HG03432 (cell line): ENCODE data around the gene ADSS2.

Experiments
- ATAC-seq: cut with Tn5 transposase; IDR thresholded peaks from one replicate; pipeline ENCODE4 v1.9.1; 2021; ENCODE audit warnings: mild to moderate bottlenecking, moderate library complexity; ENCODE audit not compliant: unreplicated experiment

The ADSS2 gene

DNA sequence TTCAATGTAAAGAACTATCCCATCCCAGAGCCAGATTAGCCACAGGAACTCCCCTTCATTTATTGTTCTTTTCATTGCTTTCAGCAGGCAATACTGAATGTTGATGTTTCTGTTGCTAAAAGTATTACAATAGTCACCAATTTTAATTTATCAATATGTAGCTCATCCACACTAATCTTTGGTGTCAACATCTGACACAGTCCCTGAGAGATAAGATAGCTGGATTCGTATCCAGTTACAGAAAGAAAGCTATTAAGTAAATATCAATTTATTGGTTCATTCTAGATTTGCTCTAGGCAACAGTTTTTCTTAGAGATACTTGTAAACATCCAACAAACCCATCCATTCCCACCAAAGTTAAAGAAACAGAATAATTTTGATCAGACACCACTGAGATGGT, 4.7 kb downstream of the ADSS2 start:
- ATAC-seq, result no peak

DNA sequence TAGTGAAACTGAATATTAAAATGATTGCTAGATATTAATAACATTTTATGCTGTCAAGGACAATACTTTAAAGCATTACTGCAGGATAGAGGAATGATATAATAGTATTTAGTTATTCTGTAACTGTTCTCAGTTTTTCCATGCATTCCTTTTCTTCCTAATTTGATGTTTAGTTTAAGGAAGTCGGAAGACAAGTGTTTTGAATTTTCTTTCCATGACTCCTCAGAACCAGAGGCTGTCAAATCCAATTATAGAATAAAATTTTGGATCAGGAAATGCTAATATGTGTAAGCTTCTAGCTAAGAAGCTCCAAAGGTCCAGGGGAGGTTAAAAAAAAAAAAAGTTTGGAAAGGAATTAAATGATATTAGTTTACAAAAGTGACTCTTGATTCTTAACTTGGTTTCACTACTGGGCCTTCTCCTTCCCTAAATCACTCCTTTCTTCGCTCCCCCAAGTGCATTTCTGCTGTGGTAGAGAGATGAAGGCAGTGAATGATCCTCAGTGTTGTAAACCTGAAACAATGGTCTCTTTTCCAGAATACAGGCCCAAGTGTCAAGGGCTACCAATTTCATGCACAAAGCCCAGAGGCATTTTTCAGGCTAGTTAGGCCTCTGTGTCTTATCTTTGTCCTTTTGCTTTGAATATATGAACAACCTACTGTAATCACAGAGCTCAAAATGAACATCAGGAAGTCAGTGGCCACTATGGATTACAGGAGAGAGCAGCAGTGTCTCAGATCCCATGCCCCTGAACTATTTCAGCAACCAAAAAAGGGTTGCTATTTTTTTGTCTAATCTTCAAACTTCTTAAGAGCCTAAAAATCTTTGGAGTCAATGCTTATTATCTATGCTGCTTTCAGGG, 6.2 kb downstream of the ADSS2 start:
- no peak for ATAC-seq

DNA sequence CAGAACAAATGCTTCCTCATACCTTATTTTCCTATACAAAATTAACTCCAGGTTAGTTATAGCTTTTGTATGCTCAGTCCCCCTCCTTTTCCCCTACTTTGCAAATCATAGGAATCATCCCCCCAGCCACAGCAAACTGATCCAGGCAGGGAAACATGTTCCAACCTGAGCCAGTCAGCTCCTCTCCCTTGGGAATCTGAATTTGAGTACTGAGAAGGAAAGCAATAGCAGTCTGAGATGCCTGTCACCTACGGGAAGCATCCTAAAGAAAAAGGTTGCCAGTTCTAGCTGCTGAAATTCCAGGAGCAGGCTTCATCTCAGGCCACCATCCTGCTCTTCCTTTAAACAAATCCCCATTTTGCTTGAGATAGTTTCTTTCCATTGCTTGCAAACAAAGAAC, 6.9 kb downstream of the ADSS2 start:
- ATAC-seq, result no peak

DNA sequence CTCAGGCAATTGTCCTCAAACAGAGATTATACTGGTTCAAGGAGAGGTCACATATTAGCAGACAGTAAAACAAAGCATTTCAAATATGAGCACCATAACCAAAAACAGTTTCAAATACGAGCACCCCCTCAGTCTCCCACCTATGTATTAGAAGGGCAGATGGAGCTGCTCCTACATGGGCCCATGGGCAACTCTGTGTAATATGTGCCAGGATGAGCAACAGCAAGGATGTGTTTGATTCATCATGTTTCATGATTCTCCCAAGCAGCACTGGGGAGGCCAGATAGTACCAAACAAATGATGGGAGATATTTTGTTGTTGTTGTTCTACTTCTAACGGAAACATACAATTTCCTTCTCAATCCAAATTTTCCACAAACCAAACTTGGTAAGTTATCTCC, 8.9 kb downstream of the ADSS2 start:
- no peak for ATAC-seq

DNA sequence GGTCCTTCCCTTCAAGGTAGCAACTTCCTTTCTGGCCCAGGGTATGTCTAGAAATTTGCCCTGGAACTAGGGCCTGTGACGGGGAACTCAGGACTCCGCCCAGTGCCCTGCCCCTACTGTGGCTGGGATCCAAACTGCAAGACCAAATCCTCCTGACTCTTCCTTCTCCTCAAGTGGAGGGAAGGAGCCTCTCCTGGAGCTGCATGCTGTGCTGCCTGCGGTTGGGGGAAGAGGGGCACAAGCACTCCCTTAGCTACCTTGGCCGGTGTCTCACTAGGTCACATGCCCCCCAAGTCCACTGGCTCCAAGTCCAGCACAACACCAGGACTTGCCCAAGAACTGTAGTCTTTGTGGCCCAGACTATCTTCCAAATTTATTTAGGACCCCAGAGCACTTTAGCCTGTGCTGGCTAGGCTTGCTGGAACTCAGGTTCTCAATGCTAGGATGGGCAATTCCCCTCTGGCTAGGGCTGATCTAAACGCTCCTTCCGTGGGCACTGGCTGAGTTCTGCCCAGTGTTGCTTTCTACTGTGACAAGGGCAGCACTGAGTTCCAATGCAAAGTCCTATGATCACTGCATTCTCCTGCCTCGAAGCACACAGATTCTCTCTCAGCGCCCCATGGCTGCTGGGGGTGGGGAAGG, 12.2 kb downstream of the ADSS2 start:
- ATAC-seq, result no peak

DNA sequence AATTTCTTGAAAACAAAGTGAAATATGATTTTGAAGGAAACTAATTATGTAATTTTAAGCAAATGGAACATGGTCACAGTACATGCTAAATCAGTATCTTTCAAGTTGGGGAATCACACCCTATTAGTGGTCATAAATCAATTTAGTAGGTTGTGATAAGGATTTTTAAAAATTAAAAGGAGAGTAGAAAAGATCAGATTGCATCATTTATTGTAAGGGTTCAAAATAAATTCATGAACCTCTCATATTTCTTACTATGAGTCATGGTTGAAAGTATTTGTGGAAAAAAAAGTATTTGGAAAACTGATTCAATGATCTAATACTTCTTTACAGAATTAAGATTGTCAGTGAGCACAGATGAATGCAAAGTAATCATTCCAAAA, 14.6 kb downstream of the ADSS2 start:
- no peak for ATAC-seq

DNA sequence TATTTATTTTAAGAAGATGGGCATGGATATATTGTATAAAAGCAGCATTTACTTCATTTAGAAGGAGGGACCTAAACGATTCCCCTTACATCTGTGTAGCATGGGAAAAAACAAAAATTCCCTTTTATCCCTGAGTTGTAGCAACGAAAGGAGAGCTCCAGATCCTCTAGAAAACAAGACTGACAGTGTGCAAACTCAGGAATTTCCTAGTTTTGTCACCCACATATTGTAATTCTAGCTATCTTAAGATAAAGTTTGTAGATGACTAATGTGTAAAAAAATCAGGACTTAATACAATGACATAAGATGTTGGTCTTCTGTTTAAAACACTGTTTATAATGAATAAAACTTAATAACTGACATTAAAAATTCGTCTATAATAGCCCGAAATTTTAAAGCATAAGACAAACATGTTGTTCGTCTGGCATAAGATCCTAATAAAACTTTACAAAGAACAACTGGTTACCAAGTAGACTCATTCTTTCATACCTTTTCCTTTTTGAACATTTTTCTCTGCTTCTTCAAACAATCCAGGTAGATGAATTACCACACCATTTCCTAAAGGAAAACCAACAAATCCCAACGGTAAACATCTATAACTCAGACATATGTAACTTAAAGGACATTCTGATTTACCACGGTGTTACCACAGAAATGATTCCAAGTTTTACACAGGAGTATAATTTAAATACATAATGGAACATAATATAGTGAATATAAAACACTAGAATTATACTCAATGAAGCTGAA, 15.2 kb downstream of the ADSS2 start:
- ATAC-seq, result no peak

DNA sequence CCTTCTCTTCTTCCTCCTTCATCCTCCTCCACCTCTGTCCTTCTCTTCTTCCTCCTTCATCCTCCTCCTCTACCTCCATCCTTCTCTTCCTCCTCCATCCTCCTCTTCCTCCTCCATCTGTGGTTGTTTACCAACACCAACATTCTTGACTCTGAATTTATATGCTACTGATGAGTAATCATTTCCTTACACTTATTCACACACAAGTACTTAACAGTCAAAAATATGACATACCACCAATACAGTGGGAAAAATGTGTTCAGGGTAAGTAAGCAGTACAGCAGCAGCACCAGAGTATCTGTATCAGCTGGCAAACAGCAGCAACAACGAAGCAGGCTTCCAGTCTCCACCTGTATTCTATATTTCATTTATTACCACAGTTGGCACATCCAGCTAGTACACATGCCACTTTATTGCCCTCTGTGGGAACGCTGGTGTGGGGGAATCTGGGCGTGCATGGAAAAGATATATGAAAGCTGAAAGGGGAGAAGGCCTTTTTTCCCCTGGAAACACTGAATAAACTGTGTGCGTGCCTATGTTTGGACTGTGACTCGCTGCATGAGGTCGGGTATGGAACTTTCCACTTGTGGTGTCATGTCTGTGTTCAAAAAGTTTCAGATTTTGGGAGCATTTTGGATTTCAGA, 16.0 kb downstream of the ADSS2 start:
- no peak for ATAC-seq

DNA sequence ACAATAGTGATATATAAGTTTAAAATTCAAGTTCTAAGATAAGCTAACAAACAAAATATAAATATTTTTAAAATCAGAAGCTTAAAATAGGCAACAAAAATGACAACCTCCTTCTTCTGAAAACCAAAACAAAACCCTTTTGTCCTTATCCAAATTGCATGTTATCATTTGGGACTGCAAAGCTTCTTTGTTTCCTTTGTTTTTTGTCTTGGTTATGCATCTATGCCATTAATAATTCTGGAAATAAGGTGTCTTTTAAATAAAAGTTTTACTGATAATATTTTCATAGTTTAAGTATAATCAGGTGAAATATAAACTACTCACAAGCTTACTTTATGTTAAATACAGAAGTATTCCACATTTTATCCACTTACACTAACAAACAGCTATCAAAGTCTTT, 20.5 kb downstream of the ADSS2 start:
- ATAC-seq, result no peak

DNA sequence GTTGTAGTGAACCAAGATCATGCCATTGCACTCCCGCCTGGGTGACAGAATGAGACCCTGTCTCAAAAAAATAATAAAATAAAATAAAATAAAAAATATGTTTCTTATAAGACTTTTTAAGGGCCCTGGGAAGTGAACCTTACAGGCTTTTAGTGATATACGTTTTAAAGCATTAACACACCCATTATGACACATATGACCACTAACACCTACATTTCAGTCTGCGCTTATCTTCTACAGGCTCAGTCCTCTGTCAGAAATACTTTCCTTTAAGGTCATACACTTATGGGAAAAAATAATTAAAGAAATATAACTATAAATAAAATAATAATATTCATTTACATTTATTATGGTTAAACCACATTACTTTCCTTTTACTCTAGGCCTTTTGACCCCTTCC, 21.9 kb downstream of the ADSS2 start:
- ATAC-seq, result no peak

DNA sequence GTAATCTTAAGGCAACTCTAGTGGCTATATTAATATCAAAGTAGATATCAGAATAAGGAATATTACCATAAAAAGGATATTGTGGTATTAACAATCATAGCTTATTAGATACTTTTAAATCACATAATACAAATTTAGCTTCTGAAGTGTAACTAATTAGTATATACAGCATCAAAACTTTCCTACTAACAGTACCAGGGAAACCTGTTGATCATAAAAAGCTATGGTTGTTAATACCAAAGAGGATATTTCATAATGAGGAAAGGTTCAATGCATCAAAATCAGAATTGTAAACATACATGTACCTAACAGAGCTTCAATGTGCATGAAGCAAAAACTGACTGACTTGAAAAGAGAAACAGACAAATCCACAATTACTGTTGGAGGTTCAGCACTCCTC, 24.1 kb downstream of the ADSS2 start:
- ATAC-seq, result no peak

DNA sequence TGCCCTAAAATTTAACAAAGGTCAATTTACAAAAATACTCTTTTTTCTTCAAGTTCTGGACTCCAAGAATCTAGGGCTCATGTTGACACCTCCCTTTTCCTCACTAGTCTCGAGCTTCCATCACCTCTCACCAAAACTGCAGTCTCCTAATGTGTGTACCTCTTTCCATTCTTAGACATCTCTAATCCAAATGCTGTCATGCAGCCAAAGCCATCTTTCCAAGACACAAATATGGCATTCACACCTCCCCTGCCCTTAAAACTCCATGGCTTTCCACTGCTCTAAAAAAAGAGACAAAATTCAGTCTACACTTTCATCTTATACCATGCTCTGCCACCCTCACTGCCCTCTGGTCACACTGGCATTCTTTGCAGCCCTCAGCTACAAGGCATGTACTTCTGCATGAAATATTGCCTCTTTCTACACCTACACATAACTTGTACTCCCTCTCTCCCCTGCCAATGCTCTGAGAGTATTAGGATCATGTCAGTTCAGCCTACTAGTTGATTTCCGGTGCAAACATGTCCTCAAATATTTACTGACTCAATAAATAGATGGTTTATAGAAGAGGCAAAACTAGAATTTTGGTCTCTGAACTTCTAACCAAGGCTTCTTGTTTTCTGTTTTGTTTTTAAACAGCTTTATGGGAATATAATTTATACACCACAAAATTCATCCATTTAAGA, 26.9 kb downstream of the ADSS2 start:
- ATAC-seq, result no peak

DNA sequence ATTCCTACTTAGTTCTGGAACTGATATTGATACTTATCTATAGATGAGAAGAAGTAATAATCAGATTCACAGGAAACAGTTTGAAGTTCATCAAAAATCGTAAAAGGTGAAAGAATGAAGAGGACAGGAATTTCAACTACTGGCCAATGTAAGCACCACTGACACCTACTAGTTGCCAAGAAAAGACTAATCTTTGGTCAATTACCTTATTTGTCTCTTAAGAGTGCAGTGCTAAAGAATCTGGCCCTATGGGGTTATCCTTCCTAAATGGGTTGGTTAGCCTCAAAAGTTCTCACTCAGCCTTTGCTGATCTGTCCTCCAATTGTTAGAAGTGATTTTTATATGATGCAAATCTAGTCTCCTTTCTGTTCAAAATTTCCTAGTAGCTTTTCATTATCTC, 29.5 kb downstream of the ADSS2 start:
- ATAC-seq, result no peak

DNA sequence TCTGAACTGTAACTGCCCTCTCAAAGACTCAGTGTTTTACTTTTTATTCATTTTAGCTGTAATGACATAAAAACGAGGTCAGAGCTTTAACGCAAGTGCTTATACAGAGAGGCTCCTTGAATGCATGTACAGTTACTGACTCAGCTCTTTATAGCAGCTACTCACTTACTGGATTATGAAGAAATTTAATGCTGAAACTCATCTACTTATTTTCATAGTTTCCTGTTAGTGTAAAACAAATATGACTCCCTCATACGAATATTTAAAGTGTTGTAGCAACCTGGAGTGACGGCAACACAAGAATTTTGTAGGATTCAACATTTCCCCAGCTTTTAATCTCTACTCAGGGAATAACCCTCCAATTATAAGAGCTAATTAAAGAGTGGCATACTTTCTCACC, 32.7 kb downstream of the ADSS2 start:
- ATAC-seq, result no peak

DNA sequence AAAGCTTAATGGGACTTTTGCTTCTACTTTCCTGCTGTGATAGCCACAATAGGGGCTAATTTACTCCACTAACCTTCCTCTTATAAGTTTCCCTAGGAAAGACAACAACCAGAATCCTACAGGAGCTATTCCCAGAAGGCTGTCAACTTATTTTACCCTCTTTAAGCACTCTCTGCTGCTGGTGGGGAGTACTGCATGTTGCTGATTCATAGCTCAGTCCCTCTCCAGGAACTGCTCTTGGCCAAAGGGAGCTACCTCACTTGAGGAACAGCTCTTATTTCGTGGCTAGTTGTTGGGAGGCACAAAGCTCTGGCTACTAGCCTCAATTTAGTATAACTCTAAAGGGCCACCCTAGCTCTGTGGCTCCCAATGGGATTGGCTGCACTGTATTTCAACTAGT, 37.2 kb downstream of the ADSS2 start:
- ATAC-seq, result no peak

DNA sequence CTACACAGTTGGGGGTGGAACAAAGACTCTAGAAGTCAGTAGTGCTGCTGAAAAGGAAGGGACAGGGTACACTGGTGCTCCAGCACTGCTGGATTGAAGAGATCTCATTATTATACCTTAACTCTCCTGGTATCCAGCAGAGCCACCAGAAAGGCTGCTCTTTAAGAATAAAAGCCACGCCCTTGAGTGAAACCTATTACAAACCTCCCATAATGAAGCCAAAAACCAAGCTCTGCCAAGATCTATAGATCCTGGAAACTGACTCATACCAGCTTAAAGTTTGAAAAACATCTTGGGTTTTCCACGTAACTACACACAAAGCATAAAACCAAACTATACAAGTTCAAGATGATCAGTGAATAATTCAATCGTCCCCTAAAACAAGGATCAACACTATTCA, 38.0 kb downstream of the ADSS2 start:
- no peak for ATAC-seq

DNA sequence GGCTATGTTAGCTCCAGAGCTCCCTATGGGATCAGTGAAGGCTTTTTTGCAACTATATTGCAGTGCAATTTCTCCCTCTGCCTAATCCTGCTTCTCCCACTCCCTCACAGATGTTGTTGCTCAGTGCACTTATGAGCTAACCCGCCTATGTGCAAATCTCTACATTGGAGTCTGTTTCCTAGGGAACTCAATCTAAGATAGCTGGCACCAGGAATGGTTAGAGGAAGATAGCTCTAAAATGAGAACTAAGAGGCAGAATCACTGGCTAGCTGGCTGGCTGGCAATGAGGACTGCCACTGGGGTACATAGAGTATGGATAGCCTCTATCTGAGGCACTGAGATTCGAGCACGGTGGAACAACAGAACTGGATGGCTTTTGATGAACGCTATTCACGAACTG, 39.5 kb downstream of the ADSS2 start:
- ATAC-seq, result no peak

DNA sequence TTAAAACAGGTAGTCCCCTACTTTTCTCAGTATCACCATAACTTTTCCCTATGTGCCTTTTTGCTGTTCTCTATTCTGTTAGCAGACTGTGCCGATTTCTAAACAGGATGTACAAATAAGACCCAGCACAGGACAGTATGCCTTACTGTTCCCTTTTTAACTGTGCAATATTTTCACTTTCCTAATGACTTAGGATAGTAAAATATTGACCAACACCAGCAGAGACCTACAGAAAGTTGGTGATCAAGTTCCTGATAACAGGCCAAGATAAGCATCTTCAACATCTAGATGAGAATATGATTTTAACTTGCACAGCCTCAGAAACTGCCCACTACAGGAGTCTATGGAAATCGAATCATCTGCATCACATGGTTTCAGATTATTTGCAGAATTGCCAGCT, 42.0 kb downstream of the ADSS2 start:
- ATAC-seq, result peak; percentile 87

DNA sequence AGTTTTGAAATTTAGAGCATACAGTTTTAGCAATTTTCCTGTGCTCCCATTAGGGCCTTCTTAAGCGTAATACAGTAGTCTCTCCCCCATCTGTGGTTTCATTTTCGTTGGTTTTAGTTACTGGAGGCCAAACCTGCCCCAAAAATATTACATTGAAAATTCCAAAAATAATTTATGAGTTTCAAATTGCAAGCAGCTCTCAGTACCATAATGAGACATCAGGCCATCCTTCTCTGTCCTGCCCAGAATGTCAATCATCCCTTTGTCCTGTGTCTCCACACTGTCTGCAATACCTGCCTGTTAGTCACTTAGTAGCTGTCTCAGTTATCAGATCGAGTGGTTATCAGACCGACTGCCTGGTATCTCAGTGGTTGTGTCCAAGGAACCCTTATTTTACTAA, 45.4 kb downstream of the ADSS2 start:
- peak; percentile 91 for ATAC-seq

DNA sequence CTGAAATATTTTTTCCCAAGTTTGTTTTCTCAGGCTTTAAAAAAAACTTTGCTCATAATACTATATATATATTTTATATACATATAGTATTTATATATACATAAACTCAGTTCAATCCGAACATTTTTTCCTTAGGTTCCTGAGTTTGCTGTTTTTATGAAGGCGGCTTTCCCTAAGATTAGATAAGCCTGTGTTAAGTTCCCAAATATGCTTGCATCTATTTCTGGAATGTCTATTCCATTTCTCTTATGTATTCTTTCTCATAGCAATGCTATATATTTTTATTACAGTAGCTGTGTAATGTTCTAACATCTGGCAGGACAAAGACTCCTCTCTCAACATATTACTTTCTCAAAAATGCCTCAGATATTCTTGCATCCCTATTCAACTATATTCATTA, 45.9 kb downstream of the ADSS2 start:
- no peak for ATAC-seq

DNA sequence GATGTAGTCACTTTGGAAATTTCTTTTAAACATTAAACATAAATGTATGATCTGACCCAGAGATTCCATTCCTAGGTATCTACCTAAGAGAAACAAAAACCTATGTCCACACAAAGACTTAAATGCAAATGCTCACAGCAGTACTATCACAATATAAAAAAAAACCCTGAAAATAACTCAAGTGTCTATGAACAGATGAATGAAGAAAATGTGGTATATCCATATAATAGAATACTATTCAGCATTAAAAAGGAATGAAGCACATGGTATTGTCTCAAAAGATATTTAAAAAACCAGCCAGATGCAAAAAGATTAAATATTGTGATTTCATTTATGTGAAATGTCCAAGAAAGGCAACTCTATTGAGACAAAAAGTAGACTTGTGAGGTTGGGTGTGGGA, 48.3 kb downstream of the ADSS2 start:
- no peak for ATAC-seq
